Measurements from ENCODE around the gene FAM193A.

The FAM193A gene

GRCh38 chr4:2560167-2560566 lies 23.7 kb downstream of the FAM193A start:
- no peak for TF ChIP-seq CTCF (IDR thresholded peaks at IDR 0.05)

GRCh38 chr4:2565533-2565932 lies 29.1 kb downstream of the FAM193A start:
- TF ChIP-seq CTCF (IDR thresholded peaks at IDR 0.05), result no peak

GRCh38 chr4:2570036-2570435 lies 33.6 kb downstream of the FAM193A start:
- no peak for TF ChIP-seq CTCF (IDR thresholded peaks at IDR 0.05)

DNA sequence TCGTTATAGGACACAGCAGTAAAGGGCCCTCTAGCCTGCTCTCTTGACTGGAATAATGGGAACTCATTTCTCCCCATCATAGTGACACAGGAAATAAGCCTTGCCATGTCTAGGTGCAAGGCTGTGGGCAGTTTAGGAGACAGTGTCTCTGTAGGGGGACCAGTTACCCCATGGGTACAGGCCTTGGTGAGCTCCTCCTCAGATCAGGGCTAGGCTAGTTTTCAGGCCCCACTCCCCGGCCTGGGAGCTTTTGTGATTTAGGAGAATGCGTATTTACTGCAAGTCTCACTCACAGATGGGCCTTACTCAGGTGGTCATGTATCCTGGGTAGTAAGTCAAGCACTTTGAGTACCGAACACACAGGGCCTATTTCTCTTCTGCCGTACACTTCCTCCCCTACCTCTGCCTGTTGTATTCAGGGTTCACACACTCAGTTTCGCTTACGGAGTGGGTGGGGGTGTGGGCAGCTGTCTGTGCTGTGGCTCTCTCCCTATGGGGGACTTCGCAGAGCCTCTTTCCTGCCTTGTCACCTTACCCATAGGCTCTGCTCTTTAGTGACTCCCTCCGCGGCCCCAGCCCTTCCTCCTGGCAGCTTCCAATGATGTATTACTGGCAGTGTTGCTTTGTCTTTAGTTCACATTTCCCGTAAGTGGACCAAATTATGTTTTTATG lies 34.2 kb downstream of the FAM193A start:
- TF ChIP-seq CTCF (IDR thresholded peaks at IDR 0.05), result no peak

DNA sequence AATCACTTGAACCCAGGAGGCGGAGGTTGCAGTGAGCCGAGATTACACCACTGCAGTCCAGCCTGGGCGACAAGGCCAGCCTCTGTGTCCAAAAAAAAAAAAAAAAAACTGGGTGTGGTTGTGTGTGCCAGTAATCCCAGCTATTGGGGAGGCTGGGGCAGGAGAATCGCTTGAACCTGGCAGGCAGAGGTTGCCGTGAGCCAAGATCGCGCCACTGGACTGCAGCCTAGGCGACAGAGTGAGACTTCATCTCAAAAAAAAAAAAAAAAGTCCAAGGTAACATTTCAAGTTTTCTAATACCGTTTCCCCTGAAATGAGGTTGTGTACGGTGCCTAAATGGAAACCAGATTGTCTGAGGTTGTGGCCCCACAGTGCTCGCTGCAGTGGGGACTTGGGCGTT lies 35.6 kb downstream of the FAM193A start:
- no peak for TF ChIP-seq CTCF (IDR thresholded peaks at IDR 0.05)

DNA sequence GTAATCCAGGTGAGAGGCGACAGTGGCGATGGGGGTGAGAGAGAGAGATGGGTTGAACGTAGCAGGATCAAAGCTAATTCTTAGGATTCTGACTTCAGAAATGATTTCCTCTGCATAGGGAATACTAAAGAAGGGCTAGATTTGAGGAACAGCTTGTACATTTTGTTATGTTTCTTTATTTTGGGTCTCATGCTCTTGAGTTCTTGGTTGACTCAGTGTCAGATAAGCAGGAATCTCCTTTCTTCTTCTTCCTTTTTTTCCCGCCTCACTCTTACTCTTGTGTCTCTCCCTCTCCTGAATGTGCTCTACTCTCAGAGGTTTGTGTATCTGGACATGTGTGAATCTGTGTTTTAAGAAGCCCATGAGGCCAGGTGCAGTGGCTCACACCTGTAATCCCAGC lies 36.4 kb downstream of the FAM193A start:
- TF ChIP-seq CTCF (IDR thresholded peaks at IDR 0.05), result no peak

DNA sequence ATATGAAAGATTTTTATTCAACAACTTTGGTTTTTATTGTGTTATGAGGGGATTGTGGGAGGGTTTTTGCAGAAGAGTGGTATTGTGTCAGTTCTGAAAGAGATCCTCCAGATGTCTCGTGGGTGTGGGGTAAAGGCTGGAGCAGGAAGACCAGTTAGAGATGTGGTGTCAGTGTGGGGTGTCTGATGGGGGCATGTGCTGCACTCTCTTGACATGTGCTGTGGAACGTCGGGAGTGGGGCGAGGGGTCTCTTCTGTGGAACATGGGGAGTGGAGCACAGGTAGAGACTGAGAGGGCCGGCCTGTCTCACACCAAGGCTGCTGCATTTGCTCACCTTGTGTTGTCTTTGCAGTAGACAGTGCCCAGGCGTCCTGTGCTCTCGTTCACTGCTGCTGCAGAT lies 37.6 kb downstream of the FAM193A start:
- TF ChIP-seq CTCF (IDR thresholded peaks at IDR 0.05), result no peak

- no peak for TF ChIP-seq CTCF (IDR thresholded peaks at IDR 0.05)
Observed at GRCh38 chr4:2574863-2575262, 38.4 kb downstream of the FAM193A start.

Data from LNCAP (cell line).